Osteoblast (primary cell): ENCODE data around the gene KIF6. TPM values are rescaled to one million over a fixed set of nuclear protein-coding genes. Genes with fewer than 3 reads are reported as not detected.

Source experiments
- DNase-seq: peaks from one replicate; pipeline ENCODE4 v3.0.0; 2011; ENCODE audit warnings: low spot score, mixed read lengths; ENCODE audit not compliant: insufficient read length; ENCODE audit errors: missing footprints
- H2AFZ ChIP-seq: 2 replicates; pipeline ENCODE4 v1.6.0; 2011; ENCODE audit warnings: mild to moderate bottlenecking, low read length
- H3K27ac ChIP-seq: 2 replicates; pipeline ENCODE4 v1.5.1; 2011; ENCODE audit warnings: mild to moderate bottlenecking, low read depth, low read length, moderate library complexity
- H3K27me3 ChIP-seq: 2 replicates; pipeline ENCODE4 v1.6.0; 2012; ENCODE audit warnings: mild to moderate bottlenecking, control low read depth, inconsistent platforms, low read length, moderate library complexity; ENCODE audit not compliant: insufficient read depth
- H3K36me3 ChIP-seq: 2 replicates; pipeline ENCODE4 v1.5.1; 2011; ENCODE audit warnings: mild to moderate bottlenecking, low read length, control low read depth, moderate library complexity; ENCODE audit not compliant: insufficient read depth
- H3K4me1 ChIP-seq: 2 replicates; pipeline ENCODE4 v1.5.1; 2011; ENCODE audit warnings: mild to moderate bottlenecking, low read length, control low read depth, moderate library complexity; ENCODE audit not compliant: insufficient read depth
- H3K4me2 ChIP-seq: 2 replicates; pipeline ENCODE4 v1.6.0; 2011; ENCODE audit warnings: mild to moderate bottlenecking, low read length; ENCODE audit not compliant: insufficient read depth
- H3K4me3 ChIP-seq: fragments of 200-600 bp; sonication (generic); 3 replicates; pipeline ENCODE4 v1.5.1; 2012; ENCODE audit warnings: mild to moderate bottlenecking, low read length, inconsistent platforms; ENCODE audit not compliant: insufficient read depth
- H3K79me2 ChIP-seq: 2 replicates; pipeline ENCODE4 v1.6.0; 2012; ENCODE audit warnings: mild to moderate bottlenecking, low read length, control low read depth, inconsistent platforms; ENCODE audit not compliant: insufficient read depth
- H3K9me3 ChIP-seq: 2 replicates; pipeline ENCODE4 v1.5.1; 2011; ENCODE audit warnings: low read depth, low read length, control low read depth
- H4K20me1 ChIP-seq: 2 replicates; pipeline ENCODE4 v1.6.0; 2012; ENCODE audit warnings: mild to moderate bottlenecking, low read length, control low read depth; ENCODE audit not compliant: insufficient read depth
- total RNA-seq: library from RNA; depleted of rRNA; stranded (reverse); fragments of >200 nt; gene quantifications from 2 replicates; pipeline ENCODE4 v1.2.3, GENCODE V29; 2012
- TF ChIP-seq, protein P1 (sequence below): IDR thresholded peaks from 2 replicates; pipeline ENCODE4 v1.5.1; 2011; ENCODE audit warnings: mild to moderate bottlenecking, low read depth, low read length, moderate library complexity; ENCODE audit errors: extremely low read depth

KIF6 gene
- total RNA-seq, 1 donor = 1.4 TPM

- TF ChIP-seq, protein P1, sequence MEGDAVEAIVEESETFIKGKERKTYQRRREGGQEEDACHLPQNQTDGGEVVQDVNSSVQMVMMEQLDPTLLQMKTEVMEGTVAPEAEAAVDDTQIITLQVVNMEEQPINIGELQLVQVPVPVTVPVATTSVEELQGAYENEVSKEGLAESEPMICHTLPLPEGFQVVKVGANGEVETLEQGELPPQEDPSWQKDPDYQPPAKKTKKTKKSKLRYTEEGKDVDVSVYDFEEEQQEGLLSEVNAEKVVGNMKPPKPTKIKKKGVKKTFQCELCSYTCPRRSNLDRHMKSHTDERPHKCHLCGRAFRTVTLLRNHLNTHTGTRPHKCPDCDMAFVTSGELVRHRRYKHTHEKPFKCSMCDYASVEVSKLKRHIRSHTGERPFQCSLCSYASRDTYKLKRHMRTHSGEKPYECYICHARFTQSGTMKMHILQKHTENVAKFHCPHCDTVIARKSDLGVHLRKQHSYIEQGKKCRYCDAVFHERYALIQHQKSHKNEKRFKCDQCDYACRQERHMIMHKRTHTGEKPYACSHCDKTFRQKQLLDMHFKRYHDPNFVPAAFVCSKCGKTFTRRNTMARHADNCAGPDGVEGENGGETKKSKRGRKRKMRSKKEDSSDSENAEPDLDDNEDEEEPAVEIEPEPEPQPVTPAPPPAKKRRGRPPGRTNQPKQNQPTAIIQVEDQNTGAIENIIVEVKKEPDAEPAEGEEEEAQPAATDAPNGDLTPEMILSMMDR = no peak
- peak; percentile 3 for DNase-seq
- Histone ChIP-seq H3K27ac (no peak overlapping the region), H3K4me2 (no peak overlapping the region), H3K9me3 (no peaks in the 10 kb centered on the region), H3K36me3 (no peaks in the 10 kb centered on the region), H4K20me1 (no peaks in the 10 kb centered on the region), H2AFZ (no peak overlapping the region), H3K4me1 (no peaks in the 10 kb centered on the region), H3K79me2 (no peaks in the 10 kb centered on the region), H3K4me3 (no peak overlapping the region), H3K27me3 (no peaks in the 10 kb centered on the region)
Measured at GRCh38 chr6:39378960-39379425, 346.2 kb downstream of the KIF6 start.

- no peaks in the 10 kb centered on the region for H4K20me1 ChIP-seq
- no peaks in the 10 kb centered on the region for H3K27me3 ChIP-seq
- no peaks in the 10 kb centered on the region for H3K79me2 ChIP-seq
- no peak overlapping the region for H3K4me2 ChIP-seq
- H3K27ac ChIP-seq = no peak overlapping the region
- TF ChIP-seq, protein P1 = no peak
- H3K9me3 ChIP-seq = no peaks in the 10 kb centered on the region
- DNase-seq = peak; percentile 36
- no peak overlapping the region for H3K4me3 ChIP-seq
- no peaks in the 10 kb centered on the region for H3K4me1 ChIP-seq
- H2AFZ ChIP-seq = no peak overlapping the region
- H3K36me3 ChIP-seq = no peaks in the 10 kb centered on the region
Measured at GRCh38 chr6:39378175-39378959, 346.8 kb downstream of the KIF6 start.

DNA sequence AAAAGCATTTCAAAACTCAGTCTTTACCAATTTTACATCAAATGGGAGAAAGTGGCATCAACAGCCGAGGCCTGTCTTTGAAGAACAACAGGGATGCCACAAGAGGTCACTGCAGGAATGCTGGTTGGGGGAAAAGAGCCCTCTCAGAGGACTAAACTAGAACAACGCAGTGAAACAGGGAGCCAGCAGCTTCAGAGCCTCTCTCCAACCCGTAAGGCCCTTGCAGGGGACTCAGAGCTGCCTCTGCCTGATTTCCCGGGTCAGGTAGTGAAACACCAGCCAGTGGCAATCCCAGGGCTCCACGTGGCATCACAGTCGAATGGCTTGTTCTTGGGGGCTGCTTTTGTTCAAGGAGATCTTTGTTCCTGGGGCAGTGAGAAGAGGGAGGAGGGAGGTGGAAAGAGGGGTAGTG is 347.7 kb downstream of the KIF6 start:
- Histone ChIP-seq H3K4me3 (no peak overlapping the region), H3K79me2 (no peaks in the 10 kb centered on the region), H3K27me3 (no peaks in the 10 kb centered on the region), H4K20me1 (no peaks in the 10 kb centered on the region), H3K4me1 (no peaks in the 10 kb centered on the region), H2AFZ (peak overlapping the region; percentile 64), H3K9me3 (no peaks in the 10 kb centered on the region), H3K36me3 (no peaks in the 10 kb centered on the region), H3K27ac (no peak overlapping the region), H3K4me2 (no peak overlapping the region)
- DNase-seq = peak; percentile 86
- TF ChIP-seq, protein P1 = peak; percentile 73

- H3K9me3 ChIP-seq = no peaks in the 10 kb centered on the region
- no peak for DNase-seq
- H3K79me2 ChIP-seq = no peaks in the 10 kb centered on the region
- H3K4me2 ChIP-seq = no peak overlapping the region
- peaks cover 3% of the 10 kb centered on the region for H3K27me3 ChIP-seq
- no peak overlapping the region for H3K27ac ChIP-seq
- H3K4me1 ChIP-seq = no peaks in the 10 kb centered on the region
- no peak overlapping the region for H2AFZ ChIP-seq
- no peaks in the 10 kb centered on the region for H3K36me3 ChIP-seq
- no peak overlapping the region for H3K4me3 ChIP-seq
- TF ChIP-seq, protein P1 = no peak
- H4K20me1 ChIP-seq = no peaks in the 10 kb centered on the region
Measured at GRCh38 chr6:39375405-39375804, 349.8 kb downstream of the KIF6 start.
